HG02571 (cell line): ENCODE measurements around the gene ZP2.
A peak's percentile ranks its signal among the peaks of the same experiment; 100 is the strongest.
"Not testable (repeated sequence)": the region's sequence is repeated elsewhere in the genome, so short reads cannot be mapped to it uniquely, and the experiment has no call there.

Experiments
- ATAC-seq: cut with Tn5 transposase; IDR thresholded peaks from one replicate; pipeline ENCODE4 v1.9.1; 2021; ENCODE audit warnings: mild to moderate bottlenecking, moderate library complexity; ENCODE audit not compliant: unreplicated experiment

The ZP2 gene

DNA sequence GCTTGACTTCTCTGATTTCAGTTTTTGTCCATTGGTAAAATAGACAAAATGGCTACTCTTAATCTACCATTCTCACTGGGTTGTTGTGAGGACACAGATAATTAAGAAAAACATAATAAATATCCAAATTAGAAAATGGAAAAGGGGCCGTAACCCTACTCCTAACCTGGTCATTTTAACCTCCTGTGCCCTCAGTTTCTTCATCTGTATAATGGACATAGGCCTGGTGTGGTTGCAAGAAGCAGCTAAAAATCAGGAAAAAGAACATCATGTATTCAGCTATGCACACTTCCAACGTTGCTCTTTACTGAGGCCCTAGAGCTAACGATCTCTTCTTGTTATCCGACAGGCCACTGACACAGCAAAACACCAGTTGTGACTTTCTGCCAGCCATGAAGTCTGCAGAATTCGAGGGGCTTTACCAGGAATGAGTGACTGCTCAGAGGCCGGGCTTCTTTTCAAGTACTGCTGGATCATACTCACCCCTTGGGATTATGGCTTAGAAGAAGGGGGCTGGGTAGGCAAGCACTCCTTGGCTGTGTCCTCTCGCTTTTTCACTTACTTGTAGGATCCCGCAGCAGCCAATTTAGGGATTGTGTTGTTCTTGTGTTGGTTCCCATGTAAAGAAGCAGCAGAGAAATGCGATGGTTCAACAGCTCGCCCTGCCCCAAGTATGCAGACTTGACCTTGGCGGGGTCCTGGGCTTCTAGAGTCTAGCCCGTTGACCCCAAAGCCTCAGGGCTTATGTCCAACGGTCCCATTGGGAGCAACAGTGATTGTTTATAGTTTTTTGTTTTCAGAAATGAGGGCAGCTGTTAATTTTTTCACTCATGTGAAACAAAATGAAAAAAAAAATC lies 32.0 kb downstream of the ZP2 start:
- no peak for ATAC-seq

DNA sequence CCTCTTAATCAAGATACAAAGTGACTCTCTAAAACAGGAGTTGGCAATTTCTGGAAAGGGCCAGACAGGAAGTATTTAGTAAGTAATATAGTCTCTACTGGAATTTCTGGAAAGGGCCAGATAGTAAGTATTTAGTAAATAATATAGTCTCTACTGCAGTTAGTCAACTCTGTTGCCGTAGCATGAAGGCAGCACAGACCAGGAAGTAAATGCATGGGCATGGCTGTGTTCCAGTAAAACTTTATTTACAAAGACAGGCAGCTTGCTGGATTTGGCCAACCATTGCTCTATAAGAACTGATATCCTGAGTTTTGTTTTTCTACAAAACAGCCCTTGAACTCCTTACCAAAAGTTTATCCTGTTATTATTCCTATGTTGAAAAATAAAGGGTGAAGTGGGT lies 36.0 kb downstream of the ZP2 start:
- ATAC-seq: no peak

DNA sequence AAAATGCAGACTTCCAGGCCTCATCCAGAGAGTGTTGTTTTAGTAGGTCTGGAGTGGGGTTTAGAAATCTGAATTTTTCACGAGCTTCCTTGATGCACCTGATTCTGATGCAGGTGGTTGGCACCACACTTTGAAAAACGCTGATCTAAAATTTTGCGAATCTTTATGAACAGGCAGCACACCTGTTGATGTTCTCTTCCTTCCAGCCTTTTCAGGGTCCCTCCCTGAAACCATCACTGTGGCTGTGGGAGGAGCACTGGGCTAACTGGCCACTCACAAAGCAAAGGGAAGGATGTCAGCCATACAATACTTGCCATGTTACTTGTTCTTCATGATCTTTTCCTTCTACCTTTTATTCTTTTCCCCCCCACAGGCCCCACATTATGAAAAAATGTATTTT lies 38.7 kb downstream of the ZP2 start:
- ATAC-seq: no peak

DNA sequence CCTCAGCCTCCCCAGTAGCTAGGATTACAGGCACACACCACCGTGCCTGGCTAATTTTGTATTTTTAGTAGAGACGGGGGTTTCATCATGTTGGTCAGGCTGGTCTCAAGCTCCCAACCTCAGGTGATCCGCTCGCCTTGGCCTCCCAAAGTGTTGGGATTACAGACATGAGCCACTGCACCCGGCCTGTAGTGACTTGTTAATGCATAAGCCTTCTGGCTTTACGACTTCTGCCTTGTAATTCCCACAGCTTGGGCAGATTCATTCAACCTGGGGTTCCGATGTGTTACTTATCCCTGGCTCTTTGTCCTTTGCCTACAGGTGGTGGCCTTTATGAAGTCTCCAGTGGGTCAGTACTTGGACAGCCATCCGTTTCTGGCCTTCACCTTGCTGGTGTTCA lies 41.3 kb downstream of the ZP2 start:
- ATAC-seq: not testable (repeated sequence)

DNA sequence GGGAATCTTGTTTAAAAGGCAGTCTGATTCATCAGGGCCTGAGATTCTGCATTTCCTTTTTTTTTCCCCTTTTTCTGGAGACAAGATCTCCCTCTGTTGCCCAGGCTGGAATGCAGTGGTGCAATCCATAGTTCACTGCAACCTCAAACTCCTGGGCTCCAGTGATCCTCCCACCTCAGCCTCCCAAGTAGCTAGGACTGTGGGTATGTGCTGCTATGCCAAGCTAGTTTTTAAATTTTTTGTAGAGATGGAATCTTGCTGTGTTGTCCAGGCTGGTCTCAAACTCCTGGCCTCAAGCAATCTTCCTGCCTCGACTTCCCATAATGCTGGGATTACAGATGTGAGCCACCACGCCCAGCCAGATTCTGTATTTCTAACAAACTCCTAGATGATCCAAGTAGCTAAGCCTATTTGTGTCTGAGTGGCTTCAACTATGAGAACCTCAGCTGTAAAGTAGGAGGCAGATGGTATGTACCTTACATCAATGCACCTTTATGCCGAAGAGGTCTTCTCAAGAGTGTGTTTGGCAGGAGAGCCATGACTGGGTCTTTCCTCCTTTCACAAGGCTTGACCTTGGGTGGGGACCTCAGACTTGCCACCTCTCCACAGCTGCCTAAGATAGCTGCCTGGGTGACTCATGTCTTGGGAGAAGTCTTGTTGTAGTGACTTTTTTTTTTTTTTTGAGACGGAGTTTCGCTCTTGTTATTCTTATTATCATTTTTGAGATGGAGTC lies 42.0 kb downstream of the ZP2 start:
- ATAC-seq: no peak

DNA sequence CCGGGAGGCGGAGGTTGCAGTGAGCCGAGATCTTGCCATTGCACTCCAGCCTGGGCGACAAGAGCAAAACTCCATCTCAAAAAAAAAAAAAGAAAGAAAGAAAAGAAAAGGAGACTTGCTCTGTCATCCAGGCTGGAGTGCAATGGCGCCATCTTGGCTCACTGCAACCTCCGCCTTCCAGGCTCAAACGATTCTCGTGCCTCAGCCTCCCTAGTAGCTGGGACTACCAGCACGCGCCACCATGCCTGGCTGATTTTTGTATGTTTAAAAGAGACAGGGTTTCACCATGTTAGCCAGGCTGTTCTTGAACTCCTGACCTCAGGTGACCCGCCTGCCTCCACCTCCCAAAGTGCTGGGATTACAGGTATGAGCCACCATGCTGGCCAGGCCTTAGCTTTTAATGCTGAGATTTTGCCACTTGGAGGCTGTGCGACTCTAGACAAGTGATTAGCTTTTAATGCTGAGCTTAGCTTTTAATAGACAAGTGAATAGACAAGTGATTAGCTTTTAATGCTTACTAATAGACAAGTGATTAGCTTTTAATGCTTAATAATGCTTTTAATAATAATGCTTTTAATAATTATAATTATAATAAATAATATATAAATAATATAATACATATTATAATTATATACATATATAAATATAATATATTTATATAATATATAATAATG lies 43.3 kb downstream of the ZP2 start:
- ATAC-seq: no peak

DNA sequence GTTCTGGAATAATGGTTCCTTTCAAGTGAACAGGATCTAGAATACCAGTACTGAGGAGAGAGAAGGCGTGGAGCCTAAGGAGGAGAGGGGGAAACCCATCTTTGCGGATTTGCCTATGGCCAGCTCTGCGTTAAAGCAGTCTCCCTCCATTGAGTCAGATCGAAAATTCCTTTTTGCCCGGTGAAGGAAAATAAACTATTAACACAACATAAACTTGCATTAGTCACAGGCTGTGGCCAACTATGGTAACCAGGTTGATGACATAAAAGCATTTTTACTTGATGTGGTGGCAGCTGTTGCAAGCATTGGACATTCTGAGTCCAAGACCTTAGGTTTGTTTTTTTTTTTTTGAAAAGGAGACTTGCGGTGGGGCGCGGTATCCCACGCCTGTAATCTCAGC lies 44.0 kb downstream of the ZP2 start:
- ATAC-seq: no peak

DNA sequence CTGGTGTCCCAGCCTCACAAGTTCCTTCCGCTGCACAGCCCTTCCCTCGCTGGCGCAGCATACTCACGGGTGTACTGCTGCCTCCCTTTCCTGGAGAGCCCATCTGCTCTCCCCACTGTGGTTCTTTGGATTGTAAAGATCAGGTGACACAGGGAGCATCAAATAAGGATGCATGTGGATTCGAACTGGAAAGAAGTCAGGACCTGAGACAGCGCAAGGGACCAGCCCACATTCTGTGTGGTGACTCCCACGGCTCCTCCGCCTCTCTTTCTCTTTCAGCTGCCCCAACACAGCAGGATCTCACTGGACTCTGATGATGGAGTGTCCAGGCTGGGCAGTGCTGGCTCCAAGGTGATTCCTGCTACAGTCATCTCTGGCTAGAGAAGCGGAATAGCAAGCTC lies 44.8 kb downstream of the ZP2 start:
- no peak for ATAC-seq

DNA sequence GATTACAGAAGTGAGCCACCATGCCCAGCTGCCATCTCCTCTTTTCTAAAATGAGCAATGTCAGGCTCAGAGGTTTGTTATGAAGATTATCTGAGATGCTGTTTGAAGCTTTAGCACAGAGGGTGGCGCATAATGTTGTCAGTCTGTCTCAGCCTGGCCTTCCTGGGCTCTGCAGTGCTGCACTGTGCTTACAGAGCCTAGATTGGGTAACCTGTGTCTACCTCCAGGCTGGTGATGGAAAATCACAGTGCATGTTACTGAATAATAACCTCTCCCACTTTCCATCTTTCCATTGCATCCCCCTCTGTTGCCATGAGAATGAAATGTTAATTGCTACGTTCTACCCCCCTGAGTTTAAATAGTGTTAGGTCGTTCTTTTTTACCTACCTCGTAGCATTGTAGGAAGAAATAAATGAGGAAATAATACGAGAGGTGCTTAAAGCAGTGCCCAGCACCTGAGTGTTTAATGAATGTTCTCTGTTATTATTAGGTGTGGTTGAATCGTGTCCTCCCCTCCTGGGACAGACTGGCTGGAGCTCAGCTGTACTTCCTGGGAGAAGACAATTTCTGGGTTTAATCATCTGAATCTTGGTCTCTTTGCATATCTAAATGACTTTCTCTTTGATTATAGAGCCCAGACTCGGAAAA lies 46.7 kb downstream of the ZP2 start:
- no peak for ATAC-seq

DNA sequence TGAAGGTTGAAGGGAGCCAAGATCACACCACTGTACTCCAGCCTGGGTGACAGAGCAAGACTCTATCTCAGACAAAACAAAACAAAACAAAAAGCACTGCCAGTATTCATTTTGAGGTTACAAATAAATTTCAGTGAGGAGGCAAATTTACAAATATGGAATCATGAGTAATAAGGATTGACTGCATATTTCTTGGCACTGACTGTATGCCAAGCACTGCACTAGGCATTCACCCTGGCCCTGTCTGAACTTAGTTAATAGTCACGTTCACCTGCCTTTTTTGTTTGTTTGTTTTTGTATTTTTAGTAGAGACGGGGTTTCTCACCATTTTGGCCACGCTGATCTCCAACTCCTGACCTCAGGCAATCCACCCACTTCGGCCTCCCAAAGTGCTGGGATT lies 47.8 kb downstream of the ZP2 start:
- no peak for ATAC-seq

DNA sequence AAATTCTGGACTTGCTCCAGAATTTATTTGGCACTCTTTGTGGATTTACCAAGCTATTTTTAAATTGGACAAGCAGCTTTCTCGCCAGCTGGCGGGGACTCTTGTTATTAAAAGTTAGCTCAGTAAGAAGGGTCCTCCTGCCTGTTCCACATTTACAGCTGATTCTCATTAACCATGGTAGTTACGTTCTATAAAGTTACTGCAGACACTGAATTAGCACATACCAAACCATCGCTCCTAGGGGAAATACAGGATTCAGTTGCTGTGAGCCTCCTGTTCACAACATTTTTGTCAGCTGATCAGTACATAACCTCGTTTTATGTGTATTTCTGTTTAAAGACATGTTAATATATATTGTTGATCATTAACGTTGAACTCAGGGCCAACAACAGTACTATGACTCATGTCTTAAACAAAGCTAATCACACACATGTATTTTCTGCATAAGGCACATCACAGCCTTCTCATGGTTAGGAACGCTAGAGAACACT lies 48.7 kb downstream of the ZP2 start:
- ATAC-seq: no peak

DNA sequence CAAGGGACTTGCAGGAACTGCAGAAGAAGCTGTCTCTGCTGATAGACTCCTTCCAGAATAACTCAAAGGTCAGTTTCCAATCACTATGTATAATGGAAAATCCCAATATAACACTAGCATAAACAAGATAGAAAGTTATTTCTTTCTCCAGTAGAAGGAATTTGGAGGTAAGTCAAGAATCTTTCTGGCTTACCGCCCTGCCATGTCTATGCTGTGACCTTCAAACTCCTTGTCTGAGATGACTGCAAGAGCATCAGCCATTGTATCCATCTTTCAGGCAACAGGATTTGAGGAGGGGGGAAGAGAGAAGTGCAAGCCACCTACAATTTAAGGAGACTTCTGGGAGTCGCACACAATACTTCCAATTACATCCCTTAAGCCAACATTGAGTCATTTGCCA lies 50.2 kb downstream of the ZP2 start:
- ATAC-seq: no peak

DNA sequence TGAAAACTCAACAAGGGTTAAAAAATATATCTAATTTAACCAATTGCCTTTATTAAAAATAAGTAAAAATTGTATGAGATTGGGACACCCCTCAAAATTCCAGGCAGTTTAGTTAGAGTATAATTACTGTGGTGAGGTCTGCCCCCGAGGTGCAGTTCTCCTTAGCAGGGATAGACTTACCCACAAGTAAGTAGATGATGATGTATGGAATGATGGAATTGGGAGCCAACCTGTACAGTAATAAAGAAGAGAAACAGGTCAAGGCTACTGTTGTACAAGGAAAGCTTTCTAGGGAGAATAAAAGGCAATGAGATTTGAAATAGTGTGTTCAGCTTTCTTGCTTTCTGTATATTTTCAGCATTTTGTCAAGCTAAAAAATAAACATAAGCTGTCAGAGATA lies 51.1 kb downstream of the ZP2 start:
- no peak for ATAC-seq

DNA sequence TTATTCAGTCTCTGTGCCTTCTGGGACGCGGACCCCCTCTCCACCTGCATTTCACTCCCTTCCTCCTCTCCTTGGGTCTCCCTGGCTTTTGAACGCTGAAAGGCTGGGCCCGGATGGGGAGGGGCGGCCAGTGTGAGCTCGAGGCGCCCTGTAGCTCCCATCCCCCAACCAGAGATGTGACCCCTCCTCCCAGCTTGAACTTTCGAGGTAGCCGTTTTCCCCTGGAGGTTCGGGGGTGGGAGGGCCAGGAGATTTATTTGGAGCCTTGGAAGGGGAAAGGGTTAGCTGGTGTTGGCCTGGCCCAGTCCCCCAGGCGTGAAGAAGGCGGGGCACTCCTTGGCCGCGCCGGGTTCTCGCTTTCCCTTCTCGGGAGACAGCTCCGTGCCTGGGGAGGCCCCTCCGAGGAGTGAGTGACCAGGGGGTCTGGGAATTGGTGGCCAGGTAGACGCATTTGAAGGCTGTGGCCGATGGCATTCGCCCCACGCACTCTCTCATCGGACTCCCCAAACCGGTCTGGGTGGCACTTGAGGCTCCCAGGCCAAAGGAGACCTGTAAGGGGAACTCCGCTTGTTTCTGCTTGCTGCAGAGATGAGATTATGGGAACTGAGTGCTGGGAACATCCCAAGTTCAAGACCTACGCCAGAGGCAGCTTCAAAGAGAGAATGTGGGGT lies 52.0 kb downstream of the ZP2 start:
- ATAC-seq: no peak

DNA sequence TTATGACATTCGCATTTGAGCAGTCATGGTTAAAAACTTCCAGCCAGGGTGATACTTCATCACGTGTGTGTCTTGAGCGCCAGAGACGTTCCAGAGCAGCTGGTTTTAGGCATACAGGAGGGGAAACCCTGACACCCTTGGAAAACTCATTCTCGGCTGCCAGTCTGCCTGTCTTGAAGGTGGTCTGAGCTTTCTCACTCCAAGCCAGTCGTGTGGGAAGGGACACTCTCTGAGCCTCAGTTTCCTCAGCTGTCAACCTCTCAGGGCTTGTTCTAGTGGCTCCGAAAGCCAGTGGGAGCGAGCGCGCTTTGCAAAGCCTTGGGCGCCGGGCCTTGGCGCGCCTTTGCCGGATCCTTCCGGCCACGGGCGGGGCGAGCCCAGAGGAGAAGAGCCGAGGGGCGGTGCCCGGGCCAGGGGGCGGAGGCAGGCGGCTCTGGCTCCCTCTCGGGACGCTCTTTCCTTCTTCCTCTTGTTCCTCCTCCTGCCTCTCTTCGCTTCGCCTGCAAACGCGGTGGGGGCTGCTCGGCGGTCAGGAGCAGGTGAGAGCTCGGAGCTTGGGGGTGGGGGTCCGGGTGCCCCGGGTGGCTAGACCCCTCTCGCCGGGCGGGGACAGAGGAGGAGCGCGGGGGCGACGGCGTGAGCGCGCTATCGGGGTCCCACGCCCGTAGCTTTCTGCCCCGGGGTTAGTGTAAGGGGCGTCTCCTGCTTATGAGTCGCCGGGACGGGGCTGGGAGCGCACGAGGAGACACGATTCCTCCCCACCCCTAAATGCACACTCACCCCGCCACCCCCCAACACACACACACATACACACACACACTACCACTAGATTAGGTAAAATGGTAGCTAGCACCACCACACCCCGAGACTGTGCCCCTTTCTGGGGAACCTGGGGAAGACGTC lies 52.9 kb downstream of the ZP2 start, which contains the start of gene LDAF1:
Gene LDAF1 (plus strand): TSS at position 467 of the 903 bp plus-strand sequence. CDS start 2,509 bp downstream, outside the sequence.
- peak; percentile 83 for ATAC-seq

DNA sequence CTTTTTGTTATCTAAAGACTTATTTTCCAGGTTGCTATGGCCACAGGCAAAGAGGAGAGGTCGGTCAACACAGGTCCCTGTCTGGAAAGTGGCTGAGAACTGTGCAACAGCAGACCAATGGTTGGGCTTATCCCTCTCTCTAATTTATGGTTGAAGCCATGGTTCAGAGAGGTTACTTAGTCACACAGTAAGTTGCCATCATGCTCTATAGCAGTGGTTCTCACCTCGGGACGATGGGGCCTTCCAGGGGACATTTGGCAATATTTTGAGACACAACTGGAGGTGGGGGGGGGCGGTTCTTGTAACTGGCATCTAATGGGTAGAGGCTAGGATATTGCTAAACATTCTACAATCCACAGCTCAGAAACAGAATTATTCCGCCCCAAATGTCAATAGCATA lies 53.7 kb downstream of the ZP2 start:
- no peak for ATAC-seq

DNA sequence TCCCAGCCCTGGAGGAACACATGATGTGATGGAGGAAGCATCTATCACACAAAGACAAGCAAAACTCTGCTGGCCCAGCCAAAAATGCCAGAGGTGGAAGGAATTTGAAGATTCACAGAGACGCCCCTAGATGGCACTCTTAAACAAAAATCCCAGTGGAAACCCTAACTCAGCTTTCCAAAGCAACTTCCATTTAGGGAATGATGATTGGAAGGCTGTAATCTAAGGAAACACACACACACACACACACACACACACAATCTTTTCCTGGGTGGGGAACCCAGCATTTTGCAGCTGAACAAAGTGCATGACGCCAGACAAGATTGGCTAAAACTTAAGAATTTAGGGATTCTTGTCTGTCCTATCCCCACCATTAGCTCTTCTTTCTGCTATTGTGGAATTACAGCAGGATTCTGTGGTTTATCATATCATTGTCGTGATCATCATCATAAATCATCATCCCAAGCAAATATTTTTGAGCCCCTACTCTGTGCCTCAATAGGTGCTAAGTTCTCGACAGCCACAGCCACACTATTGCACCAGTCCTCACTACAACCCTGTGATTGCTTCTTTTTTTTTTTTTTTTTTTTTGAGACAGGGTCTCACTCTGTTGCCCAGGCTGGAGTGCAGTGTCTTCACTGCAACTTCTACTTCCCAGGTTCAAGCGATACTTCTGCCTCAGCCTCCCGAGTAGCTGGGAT lies 54.5 kb downstream of the ZP2 start:
- ATAC-seq: no peak

DNA sequence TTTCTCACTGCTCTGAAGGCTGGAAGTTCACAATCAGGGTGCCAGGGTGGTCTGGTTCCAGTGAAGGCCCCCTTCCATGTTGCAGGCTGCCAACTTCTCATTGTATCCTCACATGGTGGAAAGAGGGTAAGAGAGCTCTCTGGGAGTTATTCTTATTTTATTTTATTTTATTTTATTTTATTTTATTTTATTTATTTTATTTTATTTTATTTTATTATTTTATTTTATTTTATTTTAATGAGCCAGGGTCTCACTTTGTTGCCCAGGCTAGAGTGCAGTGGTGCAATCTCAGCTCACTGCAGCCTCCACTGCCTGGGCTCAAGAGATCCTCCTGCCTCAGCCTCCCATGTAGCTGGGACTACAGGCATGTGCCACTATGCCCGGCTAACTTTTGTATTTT lies 55.4 kb downstream of the ZP2 start:
- not testable (repeated sequence) for ATAC-seq
